H9 (cell line): ENCODE results near the gene SEMA6A. TPM values are rescaled to one million over a fixed set of nuclear protein-coding genes. Genes with fewer than 3 reads are reported as not detected.

ENCODE experiments used
- DNase-seq: peaks from one replicate; pipeline ENCODE4 v3.0.0-alpha.2; 2017
- H2AFZ ChIP-seq: one replicate; pipeline ENCODE4 v1.6.1; 2013; ENCODE audit warnings: mild to moderate bottlenecking, low read length, control low read depth, moderate library complexity
- H2AK5ac ChIP-seq: 2 replicates; pipeline ENCODE4 v1.6.1; 2013; ENCODE audit warnings: low read length, control low read depth, mixed read lengths; ENCODE audit not compliant: insufficient read length
- H2BK120ac ChIP-seq: one replicate; pipeline ENCODE4 v1.6.1; 2013; ENCODE audit warnings: low read depth, mild to moderate bottlenecking, low read length, control low read depth, inconsistent platforms; ENCODE audit not compliant: poor library complexity, severe bottlenecking
- H2BK12ac ChIP-seq: 2 replicates; pipeline ENCODE4 v1.6.1; 2013; ENCODE audit warnings: low read length, control low read depth, mixed read lengths, low read depth; ENCODE audit not compliant: insufficient read length
- H2BK15ac ChIP-seq: 2 replicates; pipeline ENCODE4 v1.6.1; 2013; ENCODE audit warnings: low read depth, low read length, control low read depth
- H2BK20ac ChIP-seq: one replicate; pipeline ENCODE4 v1.6.1; 2013; ENCODE audit warnings: low read depth, mild to moderate bottlenecking, low read length, control low read depth, inconsistent platforms; ENCODE audit not compliant: poor library complexity, severe bottlenecking
- H2BK5ac ChIP-seq: 2 replicates; pipeline ENCODE4 v1.6.1; 2013; ENCODE audit warnings: low read length, control low read depth, mixed read lengths; ENCODE audit not compliant: insufficient read length
- H3K14ac ChIP-seq: 2 replicates; pipeline ENCODE4 v1.6.1; 2013; ENCODE audit warnings: low read length, control low read depth; ENCODE audit not compliant: insufficient read depth
- H3K18ac ChIP-seq: 2 replicates; pipeline ENCODE4 v1.6.1; 2013; ENCODE audit warnings: low read depth, mild to moderate bottlenecking, mixed read lengths, low read length, control low read depth; ENCODE audit not compliant: insufficient read length
- H3K23ac ChIP-seq: 2 replicates; pipeline ENCODE4 v1.6.1; 2013; ENCODE audit warnings: low read length, control low read depth, mixed read lengths, low read depth; ENCODE audit not compliant: insufficient read length
- H3K23me2 ChIP-seq: 2 replicates; pipeline ENCODE4 v1.6.1; 2013; ENCODE audit warnings: low read depth, mild to moderate bottlenecking, mixed read lengths, low read length, control low read depth; ENCODE audit not compliant: insufficient read length, poor library complexity, severe bottlenecking
- H3K27ac ChIP-seq: 2 replicates; pipeline ENCODE4 v1.5.1; 2013; ENCODE audit warnings: low read length, control low read depth, mixed read lengths, low read depth; ENCODE audit not compliant: insufficient read length
- H3K27me3 ChIP-seq: 2 replicates; pipeline ENCODE4 v1.6.1; 2013; ENCODE audit warnings: low read length, control low read depth, inconsistent platforms; ENCODE audit not compliant: insufficient read depth
- H3K4ac ChIP-seq: 2 replicates; pipeline ENCODE4 v1.6.1; 2013; ENCODE audit warnings: low read depth, mild to moderate bottlenecking, control low read depth, inconsistent platforms, low read length, moderate library complexity
- H3K4me1 ChIP-seq: 2 replicates; pipeline ENCODE4 v1.6.1; 2013; ENCODE audit warnings: low read length, control low read depth, inconsistent platforms; ENCODE audit not compliant: insufficient read depth
- H3K4me2 ChIP-seq: 2 replicates; pipeline ENCODE4 v1.6.1; 2013; ENCODE audit warnings: low read length, control low read depth, mixed read lengths; ENCODE audit not compliant: insufficient read length, insufficient read depth
- H3K56ac ChIP-seq: 2 replicates; pipeline ENCODE4 v1.6.1; 2013; ENCODE audit warnings: low read depth, mild to moderate bottlenecking, mixed read lengths, low read length, control low read depth; ENCODE audit not compliant: insufficient read length
- H3K79me1 ChIP-seq: 2 replicates; pipeline ENCODE4 v1.6.1; 2013; ENCODE audit warnings: low read depth, mild to moderate bottlenecking, moderate library complexity, low read length, control low read depth, inconsistent platforms; ENCODE audit not compliant: insufficient read depth, poor library complexity, severe bottlenecking
- H3K79me2 ChIP-seq: 2 replicates; pipeline ENCODE4 v1.6.1; 2013; ENCODE audit warnings: low read length, control low read depth, inconsistent platforms; ENCODE audit not compliant: insufficient read depth
- H3K9ac ChIP-seq: 2 replicates; pipeline ENCODE4 v1.6.1; 2013; ENCODE audit warnings: low read length, control low read depth, mixed read lengths; ENCODE audit not compliant: insufficient read length; ENCODE audit errors: extremely low read depth
- H3K9me3 ChIP-seq: one replicate; pipeline ENCODE4 v1.6.1; 2013; ENCODE audit warnings: low read depth, low read length, inconsistent platforms; ENCODE audit not compliant: control insufficient read depth
- H3T11ph ChIP-seq: one replicate; pipeline ENCODE4 v1.6.1; 2013; ENCODE audit warnings: mild to moderate bottlenecking, low read length, control low read depth, inconsistent platforms
- H4K20me1 ChIP-seq: one replicate; pipeline ENCODE4 v1.6.1; 2013; ENCODE audit not compliant: control insufficient read depth, insufficient read length, insufficient read depth
- H4K5ac ChIP-seq: 2 replicates; pipeline ENCODE4 v1.6.1; 2013; ENCODE audit warnings: low read depth, mild to moderate bottlenecking, mixed read lengths, low read length, control low read depth; ENCODE audit not compliant: insufficient read length
- H4K8ac ChIP-seq: replicated peaks from 2 replicates; pipeline ENCODE4 v1.6.1; 2013; ENCODE audit warnings: low read length, control low read depth, mixed read lengths, low read depth; ENCODE audit not compliant: insufficient read length
- H4K91ac ChIP-seq: 2 replicates; pipeline ENCODE4 v1.6.1; 2013; ENCODE audit warnings: low read depth, mild to moderate bottlenecking, moderate library complexity, mixed read lengths, low read length, control low read depth; ENCODE audit not compliant: insufficient read length
- H3K27ac Mint-ChIP-seq, 3 experiments: 2 replicates in 2 of 3; 3 replicates in 1 of 3; pipeline ENCODE4 v1.8.0; 2020 to 2021; ENCODE audit warnings: mixed read lengths in 3 of 3, mild to moderate bottlenecking in 1 of 3, moderate library complexity in 1 of 3
- H3K27me3 Mint-ChIP-seq: 2 replicates; pipeline ENCODE4 v1.8.0; 2021; ENCODE audit warnings: low read depth, mild to moderate bottlenecking, moderate library complexity, mixed read lengths
- H3K36me3 Mint-ChIP-seq, 3 experiments: 2 replicates in 2 of 3; 3 replicates in 1 of 3; pipeline ENCODE4 v1.8.0; 2020 to 2021; ENCODE audit warnings: low read depth in 3 of 3, mixed read lengths in 3 of 3; ENCODE audit not compliant: insufficient read depth in 1 of 3
- H3K4me1 Mint-ChIP-seq, 2 experiments: 2 replicates each; pipeline ENCODE4 v1.8.0; 2020; ENCODE audit warnings: mixed read lengths in 2 of 2
- H3K4me3 Mint-ChIP-seq, 2 experiments: 2 replicates in 1 of 2; 3 replicates in 1 of 2; pipeline ENCODE4 v1.8.0; 2020 to 2021; ENCODE audit warnings: mild to moderate bottlenecking in 2 of 2, mixed read lengths in 2 of 2, moderate library complexity in 1 of 2
- H3K9me3 Mint-ChIP-seq, 2 experiments: 2 replicates in 1 of 2; 3 replicates in 1 of 2; pipeline ENCODE4 v1.8.0; 2020; ENCODE audit warnings: mild to moderate bottlenecking in 2 of 2, mixed read lengths in 2 of 2, moderate library complexity in 1 of 2
- WGBS: extraction: QIAGEN DNeasy Blood & Tissue Kit; methylation state at CpG from one replicate; pipeline ENCODE4 v1.1.7; 2013; ENCODE audit warnings: missing lambda C conversion rate, low lambda C conversion rate, mixed read lengths; ENCODE audit not compliant: insufficient read length; ENCODE audit errors: extremely low coverage; 5-methylcytosine and 5-hydroxymethylcytosine counted together
- total RNA-seq: library from RNA; stranded (reverse); gene quantifications from 2 replicates; pipeline ENCODE4 v1.2.1, GENCODE V29; 2021
- TF ChIP-seq, protein P1 (sequence below): fragments of 200-600 bp; sonication (generic); conservative IDR thresholded peaks from 3 replicates; pipeline ENCODE4 v1.8.0; 2021; ENCODE audit warnings: antibody characterized with exemption, mild to moderate bottlenecking

Gene SEMA6A
- total RNA-seq, 1 experiment from 2014 or later = 354 TPM

GRCh38 chr5:116502616-116503015 is 72.0 kb downstream of the SEMA6A start:
- Mint-ChIP-seq H3K4me3 (no peak overlapping the region), H3K27me3 (no peaks in the 10 kb centered on the region), H3K36me3 (peaks cover 40 to 72% (median 64%) of the 10 kb centered on the region in 3 experiments), H3K4me1 (peaks cover 43 to 56% of the 10 kb centered on the region in 2 experiments), H3K27ac (no peak overlapping the region), H3K9me3 (no peaks in the 10 kb centered on the region)
- Histone ChIP-seq H3K9me3 (no peaks in the 10 kb centered on the region), H3K23me2 (no peaks in the 10 kb centered on the region), H3K4ac (no peak overlapping the region), H2BK5ac (no peak overlapping the region), H3K14ac (no peak overlapping the region), H2AK5ac (no peak overlapping the region), H4K20me1 (no peaks in the 10 kb centered on the region), H3K18ac (no peak overlapping the region), H4K8ac (no peak overlapping the region), H3K79me1 (peaks cover 10% of the 10 kb centered on the region), H2BK20ac (no peak overlapping the region), H4K91ac (no peak overlapping the region), H3K23ac (no peak overlapping the region), H2BK12ac (no peak overlapping the region), H3K79me2 (peaks cover 50% of the 10 kb centered on the region), H4K5ac (no peak overlapping the region), H3K27me3 (no peaks in the 10 kb centered on the region), H3K4me2 (no peak overlapping the region), H3K9ac (no peak overlapping the region), H2AFZ (no peak overlapping the region), H2BK15ac (no peak overlapping the region), H3K27ac (no peak overlapping the region), H3K56ac (no peak overlapping the region), H3K4me1 (no peaks in the 10 kb centered on the region; the same call in 1 of the 2 replicates), H3T11ph (no peak overlapping the region), H2BK120ac (no peak overlapping the region)
- TF ChIP-seq, protein P1, sequence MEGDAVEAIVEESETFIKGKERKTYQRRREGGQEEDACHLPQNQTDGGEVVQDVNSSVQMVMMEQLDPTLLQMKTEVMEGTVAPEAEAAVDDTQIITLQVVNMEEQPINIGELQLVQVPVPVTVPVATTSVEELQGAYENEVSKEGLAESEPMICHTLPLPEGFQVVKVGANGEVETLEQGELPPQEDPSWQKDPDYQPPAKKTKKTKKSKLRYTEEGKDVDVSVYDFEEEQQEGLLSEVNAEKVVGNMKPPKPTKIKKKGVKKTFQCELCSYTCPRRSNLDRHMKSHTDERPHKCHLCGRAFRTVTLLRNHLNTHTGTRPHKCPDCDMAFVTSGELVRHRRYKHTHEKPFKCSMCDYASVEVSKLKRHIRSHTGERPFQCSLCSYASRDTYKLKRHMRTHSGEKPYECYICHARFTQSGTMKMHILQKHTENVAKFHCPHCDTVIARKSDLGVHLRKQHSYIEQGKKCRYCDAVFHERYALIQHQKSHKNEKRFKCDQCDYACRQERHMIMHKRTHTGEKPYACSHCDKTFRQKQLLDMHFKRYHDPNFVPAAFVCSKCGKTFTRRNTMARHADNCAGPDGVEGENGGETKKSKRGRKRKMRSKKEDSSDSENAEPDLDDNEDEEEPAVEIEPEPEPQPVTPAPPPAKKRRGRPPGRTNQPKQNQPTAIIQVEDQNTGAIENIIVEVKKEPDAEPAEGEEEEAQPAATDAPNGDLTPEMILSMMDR = no peak
- WGBS = no CpG with 5 or more reads among the region's 3 CpGs
- no peak for DNase-seq
